Astrocyte of the spinal cord (primary cell): ENCODE data around the gene BMAL1.

Source experiments
- DNase-seq: peaks from one replicate; pipeline ENCODE4 v3.0.0; 2011; ENCODE audit warnings: low read depth, low spot score
- H3K4me3 ChIP-seq: 2 replicates; pipeline ENCODE4 v1.5.1; 2011; ENCODE audit warnings: low read depth, mild to moderate bottlenecking, low read length, moderate library complexity
- in situ Hi-C: cut with HindIII; loops from 2 replicates; pipeline ENCODE4 v1.10.0; 2017; ENCODE audit warnings: low sequenced_read_pairs
- TF ChIP-seq, protein P1 (sequence below): IDR thresholded peaks from 2 replicates; pipeline ENCODE4 v1.5.1; 2012; ENCODE audit warnings: low read depth, mild to moderate bottlenecking, low read length, inconsistent platforms

Gene BMAL1

DNA sequence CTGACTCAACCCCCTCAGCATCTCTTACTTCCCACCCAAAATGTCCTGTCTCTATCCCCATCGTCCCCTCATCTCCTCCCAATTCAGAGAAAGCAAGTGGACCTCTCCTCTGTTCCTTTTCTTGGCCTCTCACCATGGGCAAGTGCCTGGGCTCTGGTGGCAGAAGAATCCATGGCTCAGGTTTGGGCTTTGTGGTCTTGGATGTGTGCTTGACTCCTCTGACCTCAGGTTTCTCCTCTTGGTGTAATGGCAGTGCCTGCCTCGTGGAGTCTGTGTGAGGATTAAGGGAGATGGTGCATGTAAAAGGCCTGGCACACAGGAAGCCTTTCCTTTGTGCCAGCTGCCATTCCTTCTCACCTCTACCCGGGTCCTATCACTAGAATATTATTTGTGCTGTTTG is 3.2 kb downstream of the BMAL1 start:
- in situ Hi-C loops, result no loop called here
- no peak for DNase-seq
- TF ChIP-seq, protein P1, sequence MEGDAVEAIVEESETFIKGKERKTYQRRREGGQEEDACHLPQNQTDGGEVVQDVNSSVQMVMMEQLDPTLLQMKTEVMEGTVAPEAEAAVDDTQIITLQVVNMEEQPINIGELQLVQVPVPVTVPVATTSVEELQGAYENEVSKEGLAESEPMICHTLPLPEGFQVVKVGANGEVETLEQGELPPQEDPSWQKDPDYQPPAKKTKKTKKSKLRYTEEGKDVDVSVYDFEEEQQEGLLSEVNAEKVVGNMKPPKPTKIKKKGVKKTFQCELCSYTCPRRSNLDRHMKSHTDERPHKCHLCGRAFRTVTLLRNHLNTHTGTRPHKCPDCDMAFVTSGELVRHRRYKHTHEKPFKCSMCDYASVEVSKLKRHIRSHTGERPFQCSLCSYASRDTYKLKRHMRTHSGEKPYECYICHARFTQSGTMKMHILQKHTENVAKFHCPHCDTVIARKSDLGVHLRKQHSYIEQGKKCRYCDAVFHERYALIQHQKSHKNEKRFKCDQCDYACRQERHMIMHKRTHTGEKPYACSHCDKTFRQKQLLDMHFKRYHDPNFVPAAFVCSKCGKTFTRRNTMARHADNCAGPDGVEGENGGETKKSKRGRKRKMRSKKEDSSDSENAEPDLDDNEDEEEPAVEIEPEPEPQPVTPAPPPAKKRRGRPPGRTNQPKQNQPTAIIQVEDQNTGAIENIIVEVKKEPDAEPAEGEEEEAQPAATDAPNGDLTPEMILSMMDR, result no peak
- H3K4me3 ChIP-seq, result no peak overlapping the region

DNA sequence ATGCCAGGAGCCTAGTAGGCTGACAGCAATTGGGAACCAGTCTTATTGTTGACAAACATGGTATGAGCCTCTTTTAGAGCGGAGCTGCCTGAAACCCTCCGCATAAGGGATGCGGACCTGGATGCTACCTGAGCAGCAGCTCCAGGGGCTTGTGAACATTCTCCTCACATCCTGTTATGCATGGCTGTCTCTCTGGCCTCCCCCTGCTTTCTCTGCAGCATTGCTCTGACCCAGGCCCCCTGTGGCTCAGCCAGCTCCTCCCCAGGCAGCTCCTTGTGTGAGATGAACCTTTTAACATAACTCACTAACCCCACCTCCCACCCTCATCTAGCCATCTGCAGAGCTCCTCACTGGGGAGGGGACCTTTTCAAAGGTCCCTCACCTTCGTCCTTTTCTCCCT is 6.0 kb downstream of the BMAL1 start:
- no peak overlapping the region for H3K4me3 ChIP-seq
- in situ Hi-C loops, result no loop called here
- TF ChIP-seq, protein P1, result no peak
- no peak for DNase-seq

DNA sequence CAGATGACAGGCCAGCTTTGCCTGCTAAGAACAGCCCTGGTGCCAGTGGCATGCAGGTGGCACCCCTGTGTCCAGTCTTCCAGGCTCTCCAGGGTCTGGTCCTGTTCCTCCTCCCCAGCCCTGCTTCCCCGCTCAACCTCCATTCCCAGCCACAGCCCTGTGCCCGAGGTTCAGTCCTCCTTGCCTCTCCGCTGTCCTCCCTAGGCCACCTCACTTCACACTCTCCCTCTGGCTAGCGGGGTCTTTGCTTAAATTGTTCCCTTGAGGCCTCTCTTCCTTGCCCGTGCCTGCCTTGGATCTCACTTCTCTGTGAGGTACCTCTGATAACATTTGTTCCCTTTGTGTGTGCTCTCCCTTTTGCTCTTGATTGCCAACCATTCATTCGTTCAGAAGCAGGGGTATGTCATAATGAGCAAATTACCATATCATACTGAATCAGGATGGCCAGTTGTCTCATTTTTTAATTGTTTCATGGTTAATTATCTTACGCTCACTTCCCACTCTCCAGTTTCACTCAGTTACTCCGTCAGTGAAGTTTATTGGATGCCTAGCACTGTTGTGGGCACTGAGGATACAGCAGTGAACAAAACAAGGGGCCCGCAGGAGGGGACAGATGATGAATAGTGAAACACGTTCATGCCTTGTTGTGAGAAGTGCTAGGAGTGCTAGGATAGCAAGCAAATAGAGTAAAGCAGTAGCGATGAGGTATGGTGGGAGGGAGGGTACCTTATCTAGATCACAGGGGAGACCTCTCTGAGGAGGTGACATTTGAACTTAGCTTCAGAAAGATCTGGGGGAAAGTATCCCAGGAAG is 7.4 kb downstream of the BMAL1 start:
- DNase-seq, result no peak
- in situ Hi-C loops, result no loop called here
- TF ChIP-seq, protein P1, result no peak
- no peak overlapping the region for H3K4me3 ChIP-seq

DNA sequence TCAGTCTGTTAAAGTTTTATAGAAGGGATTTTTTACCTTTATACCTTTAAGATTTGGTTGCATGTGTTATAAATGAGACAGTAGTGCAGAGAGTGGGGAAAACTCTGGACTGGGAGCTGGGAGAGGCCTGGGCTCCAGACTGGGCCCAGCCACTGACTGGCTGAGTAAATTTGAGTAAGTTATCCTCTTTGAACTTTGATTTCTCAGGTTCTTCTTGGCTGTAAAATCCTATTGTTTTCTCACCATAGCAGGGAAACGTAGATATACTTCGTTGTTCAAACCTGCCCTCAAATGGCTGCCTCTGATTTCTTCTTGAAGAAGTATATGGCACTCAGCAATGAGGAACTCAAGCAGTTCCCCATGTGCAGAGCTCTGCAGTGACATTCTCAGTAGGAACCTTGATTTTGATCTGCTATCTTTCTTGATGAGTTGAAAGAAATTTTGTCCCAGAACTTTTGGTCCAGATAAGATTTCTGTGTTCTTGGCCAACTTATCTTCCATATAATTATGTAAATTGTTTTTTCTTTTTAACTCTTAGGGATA is 8.8 kb downstream of the BMAL1 start:
- in situ Hi-C loops, result no loop called here
- DNase-seq, result no peak
- H3K4me3 ChIP-seq, result no peak overlapping the region
- TF ChIP-seq, protein P1, result no peak

DNA sequence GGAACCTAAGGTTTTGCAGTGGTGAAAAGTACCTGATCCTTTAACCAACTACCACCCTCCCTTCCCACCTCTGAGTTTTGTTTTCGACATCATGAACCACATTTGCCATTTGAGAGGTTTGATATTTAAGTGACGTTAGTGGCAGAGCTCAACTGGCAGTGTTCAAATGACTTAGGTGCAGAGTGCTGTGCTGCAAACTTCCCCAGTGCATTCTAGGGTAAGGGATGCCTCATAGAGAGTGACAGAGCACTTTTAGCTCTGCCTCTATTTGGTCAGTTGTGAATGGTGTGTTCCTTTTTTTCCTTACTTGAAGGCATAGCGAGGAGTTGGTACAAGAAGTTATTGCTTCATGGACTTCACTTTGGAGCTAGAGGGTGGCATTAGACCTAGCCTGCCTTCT is 9.4 kb downstream of the BMAL1 start:
- TF ChIP-seq, protein P1, result no peak
- in situ Hi-C loops, result no loop called here
- H3K4me3 ChIP-seq, result no peak overlapping the region
- no peak for DNase-seq

DNA sequence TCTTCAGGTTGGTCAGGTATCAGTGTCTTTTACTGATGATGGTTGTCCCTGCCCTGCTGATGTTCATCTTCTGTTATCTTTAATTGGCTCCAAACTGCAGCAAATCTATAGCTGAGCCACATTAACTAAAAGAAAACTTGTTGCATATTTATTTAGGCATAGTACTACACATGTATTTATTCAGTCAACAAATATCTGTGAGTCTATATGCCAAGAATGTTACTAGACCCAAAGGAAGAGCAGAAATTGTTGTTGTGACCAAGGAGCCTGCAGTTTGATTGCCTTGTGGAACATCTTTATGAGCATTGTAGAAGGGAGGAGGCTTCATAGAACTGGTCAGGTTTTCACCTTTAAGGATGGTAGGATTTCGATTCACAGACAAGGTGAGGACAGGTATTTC is 10.1 kb downstream of the BMAL1 start:
- TF ChIP-seq, protein P1, result no peak
- no peak for DNase-seq
- in situ Hi-C loops, result no loop called here
- H3K4me3 ChIP-seq, result no peak overlapping the region
